Measurements from ENCODE around the gene TRIM7. TPM values are rescaled to one million over a fixed set of nuclear protein-coding genes. Genes with fewer than 3 reads are reported as not detected.

TRIM7 gene
- total and polyA plus RNA-seq, 9 of the 15 experiments (the other 6 are each of a cell fraction or from before 2014, with no cell fraction given): 2.6 to 14.9 (median 8.9) TPM

DNA sequence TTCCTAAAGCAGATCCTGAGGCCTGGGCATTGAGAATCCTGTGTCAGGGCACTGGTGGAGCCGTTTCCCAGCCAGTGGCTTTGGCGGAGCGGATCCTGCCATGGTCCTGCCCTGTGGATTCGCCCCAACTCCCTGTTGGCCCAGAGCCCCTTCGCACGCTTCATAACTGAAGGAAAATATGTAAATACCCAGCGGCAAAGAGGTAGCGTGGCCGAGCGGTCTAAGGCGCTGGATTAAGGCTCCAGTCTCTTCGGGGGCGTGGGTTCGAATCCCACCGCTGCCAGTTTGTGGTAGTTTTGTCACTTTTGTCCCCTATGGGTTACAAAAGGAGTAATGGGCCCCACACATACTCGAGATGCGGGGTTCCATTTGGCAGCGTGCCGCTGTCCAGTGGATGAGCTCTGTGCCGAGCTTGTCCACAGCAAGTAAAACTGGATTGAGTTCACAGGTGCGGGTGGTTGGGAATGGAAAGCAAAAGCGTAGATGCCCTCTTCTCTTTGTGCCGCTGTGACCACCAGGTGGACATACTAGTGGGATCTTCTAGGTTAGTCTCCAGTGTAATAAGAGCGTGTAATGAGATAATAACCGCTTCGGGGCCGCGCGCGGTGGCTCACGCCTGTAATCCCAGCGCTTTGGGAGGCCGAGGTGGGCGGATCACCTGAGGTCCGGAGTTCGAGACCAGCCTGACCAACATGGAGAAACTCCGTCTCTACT is 17.3 kb downstream of the TRIM7 start (continued):
- TF ChIP-seq, protein P1, sequence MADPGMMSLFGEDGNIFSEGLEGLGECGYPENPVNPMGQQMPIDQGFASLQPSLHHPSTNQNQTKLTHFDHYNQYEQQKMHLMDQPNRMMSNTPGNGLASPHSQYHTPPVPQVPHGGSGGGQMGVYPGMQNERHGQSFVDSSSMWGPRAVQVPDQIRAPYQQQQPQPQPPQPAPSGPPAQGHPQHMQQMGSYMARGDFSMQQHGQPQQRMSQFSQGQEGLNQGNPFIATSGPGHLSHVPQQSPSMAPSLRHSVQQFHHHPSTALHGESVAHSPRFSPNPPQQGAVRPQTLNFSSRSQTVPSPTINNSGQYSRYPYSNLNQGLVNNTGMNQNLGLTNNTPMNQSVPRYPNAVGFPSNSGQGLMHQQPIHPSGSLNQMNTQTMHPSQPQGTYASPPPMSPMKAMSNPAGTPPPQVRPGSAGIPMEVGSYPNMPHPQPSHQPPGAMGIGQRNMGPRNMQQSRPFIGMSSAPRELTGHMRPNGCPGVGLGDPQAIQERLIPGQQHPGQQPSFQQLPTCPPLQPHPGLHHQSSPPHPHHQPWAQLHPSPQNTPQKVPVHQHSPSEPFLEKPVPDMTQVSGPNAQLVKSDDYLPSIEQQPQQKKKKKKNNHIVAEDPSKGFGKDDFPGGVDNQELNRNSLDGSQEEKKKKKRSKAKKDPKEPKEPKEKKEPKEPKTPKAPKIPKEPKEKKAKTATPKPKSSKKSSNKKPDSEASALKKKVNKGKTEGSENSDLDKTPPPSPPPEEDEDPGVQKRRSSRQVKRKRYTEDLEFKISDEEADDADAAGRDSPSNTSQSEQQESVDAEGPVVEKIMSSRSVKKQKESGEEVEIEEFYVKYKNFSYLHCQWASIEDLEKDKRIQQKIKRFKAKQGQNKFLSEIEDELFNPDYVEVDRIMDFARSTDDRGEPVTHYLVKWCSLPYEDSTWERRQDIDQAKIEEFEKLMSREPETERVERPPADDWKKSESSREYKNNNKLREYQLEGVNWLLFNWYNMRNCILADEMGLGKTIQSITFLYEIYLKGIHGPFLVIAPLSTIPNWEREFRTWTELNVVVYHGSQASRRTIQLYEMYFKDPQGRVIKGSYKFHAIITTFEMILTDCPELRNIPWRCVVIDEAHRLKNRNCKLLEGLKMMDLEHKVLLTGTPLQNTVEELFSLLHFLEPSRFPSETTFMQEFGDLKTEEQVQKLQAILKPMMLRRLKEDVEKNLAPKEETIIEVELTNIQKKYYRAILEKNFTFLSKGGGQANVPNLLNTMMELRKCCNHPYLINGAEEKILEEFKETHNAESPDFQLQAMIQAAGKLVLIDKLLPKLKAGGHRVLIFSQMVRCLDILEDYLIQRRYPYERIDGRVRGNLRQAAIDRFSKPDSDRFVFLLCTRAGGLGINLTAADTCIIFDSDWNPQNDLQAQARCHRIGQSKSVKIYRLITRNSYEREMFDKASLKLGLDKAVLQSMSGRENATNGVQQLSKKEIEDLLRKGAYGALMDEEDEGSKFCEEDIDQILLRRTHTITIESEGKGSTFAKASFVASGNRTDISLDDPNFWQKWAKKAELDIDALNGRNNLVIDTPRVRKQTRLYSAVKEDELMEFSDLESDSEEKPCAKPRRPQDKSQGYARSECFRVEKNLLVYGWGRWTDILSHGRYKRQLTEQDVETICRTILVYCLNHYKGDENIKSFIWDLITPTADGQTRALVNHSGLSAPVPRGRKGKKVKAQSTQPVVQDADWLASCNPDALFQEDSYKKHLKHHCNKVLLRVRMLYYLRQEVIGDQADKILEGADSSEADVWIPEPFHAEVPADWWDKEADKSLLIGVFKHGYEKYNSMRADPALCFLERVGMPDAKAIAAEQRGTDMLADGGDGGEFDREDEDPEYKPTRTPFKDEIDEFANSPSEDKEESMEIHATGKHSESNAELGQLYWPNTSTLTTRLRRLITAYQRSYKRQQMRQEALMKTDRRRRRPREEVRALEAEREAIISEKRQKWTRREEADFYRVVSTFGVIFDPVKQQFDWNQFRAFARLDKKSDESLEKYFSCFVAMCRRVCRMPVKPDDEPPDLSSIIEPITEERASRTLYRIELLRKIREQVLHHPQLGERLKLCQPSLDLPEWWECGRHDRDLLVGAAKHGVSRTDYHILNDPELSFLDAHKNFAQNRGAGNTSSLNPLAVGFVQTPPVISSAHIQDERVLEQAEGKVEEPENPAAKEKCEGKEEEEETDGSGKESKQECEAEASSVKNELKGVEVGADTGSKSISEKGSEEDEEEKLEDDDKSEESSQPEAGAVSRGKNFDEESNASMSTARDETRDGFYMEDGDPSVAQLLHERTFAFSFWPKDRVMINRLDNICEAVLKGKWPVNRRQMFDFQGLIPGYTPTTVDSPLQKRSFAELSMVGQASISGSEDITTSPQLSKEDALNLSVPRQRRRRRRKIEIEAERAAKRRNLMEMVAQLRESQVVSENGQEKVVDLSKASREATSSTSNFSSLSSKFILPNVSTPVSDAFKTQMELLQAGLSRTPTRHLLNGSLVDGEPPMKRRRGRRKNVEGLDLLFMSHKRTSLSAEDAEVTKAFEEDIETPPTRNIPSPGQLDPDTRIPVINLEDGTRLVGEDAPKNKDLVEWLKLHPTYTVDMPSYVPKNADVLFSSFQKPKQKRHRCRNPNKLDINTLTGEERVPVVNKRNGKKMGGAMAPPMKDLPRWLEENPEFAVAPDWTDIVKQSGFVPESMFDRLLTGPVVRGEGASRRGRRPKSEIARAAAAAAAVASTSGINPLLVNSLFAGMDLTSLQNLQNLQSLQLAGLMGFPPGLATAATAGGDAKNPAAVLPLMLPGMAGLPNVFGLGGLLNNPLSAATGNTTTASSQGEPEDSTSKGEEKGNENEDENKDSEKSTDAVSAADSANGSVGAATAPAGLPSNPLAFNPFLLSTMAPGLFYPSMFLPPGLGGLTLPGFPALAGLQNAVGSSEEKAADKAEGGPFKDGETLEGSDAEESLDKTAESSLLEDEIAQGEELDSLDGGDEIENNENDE (IDR thresholded peaks at IDR 0.05; ENCODE audit: low read depth, low read length): no peak
- TF ChIP-seq ZFX (CRISPR knock-in tag; IDR thresholded peaks at IDR 0.05): peak; percentile 70
- no peak for TF ChIP-seq RFX7 (CRISPR knock-in tag; IDR thresholded peaks at IDR 0.05)
- 0 out of 2 replicates have a peak, but pooled peaks have one; percentile 26 for TF ChIP-seq GTF2A2 (tag; IDR thresholded peaks at IDR 0.05)
- TF ChIP-seq, protein P2, sequence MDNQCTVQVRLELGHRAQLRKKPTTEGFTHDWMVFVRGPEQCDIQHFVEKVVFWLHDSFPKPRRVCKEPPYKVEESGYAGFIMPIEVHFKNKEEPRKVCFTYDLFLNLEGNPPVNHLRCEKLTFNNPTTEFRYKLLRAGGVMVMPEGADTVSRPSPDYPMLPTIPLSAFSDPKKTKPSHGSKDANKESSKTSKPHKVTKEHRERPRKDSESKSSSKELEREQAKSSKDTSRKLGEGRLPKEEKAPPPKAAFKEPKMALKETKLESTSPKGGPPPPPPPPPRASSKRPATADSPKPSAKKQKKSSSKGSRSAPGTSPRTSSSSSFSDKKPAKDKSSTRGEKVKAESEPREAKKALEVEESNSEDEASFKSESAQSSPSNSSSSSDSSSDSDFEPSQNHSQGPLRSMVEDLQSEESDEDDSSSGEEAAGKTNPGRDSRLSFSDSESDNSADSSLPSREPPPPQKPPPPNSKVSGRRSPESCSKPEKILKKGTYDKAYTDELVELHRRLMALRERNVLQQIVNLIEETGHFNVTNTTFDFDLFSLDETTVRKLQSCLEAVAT (IDR thresholded peaks at IDR 0.05): no peak
- TF ChIP-seq, protein P3, sequence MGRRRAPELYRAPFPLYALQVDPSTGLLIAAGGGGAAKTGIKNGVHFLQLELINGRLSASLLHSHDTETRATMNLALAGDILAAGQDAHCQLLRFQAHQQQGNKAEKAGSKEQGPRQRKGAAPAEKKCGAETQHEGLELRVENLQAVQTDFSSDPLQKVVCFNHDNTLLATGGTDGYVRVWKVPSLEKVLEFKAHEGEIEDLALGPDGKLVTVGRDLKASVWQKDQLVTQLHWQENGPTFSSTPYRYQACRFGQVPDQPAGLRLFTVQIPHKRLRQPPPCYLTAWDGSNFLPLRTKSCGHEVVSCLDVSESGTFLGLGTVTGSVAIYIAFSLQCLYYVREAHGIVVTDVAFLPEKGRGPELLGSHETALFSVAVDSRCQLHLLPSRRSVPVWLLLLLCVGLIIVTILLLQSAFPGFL (CRISPR knock-in tag; IDR thresholded peaks at IDR 0.05): no peak
- TF ChIP-seq, protein P4, sequence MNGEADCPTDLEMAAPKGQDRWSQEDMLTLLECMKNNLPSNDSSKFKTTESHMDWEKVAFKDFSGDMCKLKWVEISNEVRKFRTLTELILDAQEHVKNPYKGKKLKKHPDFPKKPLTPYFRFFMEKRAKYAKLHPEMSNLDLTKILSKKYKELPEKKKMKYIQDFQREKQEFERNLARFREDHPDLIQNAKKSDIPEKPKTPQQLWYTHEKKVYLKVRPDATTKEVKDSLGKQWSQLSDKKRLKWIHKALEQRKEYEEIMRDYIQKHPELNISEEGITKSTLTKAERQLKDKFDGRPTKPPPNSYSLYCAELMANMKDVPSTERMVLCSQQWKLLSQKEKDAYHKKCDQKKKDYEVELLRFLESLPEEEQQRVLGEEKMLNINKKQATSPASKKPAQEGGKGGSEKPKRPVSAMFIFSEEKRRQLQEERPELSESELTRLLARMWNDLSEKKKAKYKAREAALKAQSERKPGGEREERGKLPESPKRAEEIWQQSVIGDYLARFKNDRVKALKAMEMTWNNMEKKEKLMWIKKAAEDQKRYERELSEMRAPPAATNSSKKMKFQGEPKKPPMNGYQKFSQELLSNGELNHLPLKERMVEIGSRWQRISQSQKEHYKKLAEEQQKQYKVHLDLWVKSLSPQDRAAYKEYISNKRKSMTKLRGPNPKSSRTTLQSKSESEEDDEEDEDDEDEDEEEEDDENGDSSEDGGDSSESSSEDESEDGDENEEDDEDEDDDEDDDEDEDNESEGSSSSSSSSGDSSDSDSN (IDR thresholded peaks at IDR 0.05; ENCODE audit: borderline replicate concordance in 1 of 2, low read depth in 2 of 2, low read length in 2 of 2): peak in 1 of 2 experiments; percentile 74; a peak in 1 of 4 replicates
- no peak for TF ChIP-seq KDM1A (IDR thresholded peaks at IDR 0.05)
- TF ChIP-seq SMAD1 (IDR thresholded peaks at IDR 0.05; ENCODE audit: low read depth, low read length, partially characterized antibody): no peak
- TF ChIP-seq MECOM (CRISPR knock-in tag; IDR thresholded peaks at IDR 0.05): no peak
- peak; percentile 78 for TF ChIP-seq CXXC5 (CRISPR knock-in tag; IDR thresholded peaks at IDR 0.05)
